GM23338 (cell line): ENCODE results near the gene TRAF2. TPM values are rescaled to one million over a fixed set of nuclear protein-coding genes. Genes with fewer than 3 reads are reported as not detected.

Source experiments
- ATAC-seq: fragments of 200-7000 bp; cut with Tn5 transposase; 3 replicates; pipeline ENCODE4 v1.9.1; 2020
- DNase-seq: peaks from one replicate; pipeline ENCODE4 v3.0.0-alpha.2; 2015; ENCODE audit warnings: low spot score
- H2AFZ ChIP-seq: fragments of 200-600 bp; sonication (generic); 2 replicates; pipeline ENCODE4 v1.8.0; 2016; ENCODE audit warnings: antibody characterized with exemption, mild to moderate bottlenecking, moderate library complexity
- H3F3A ChIP-seq: fragments of 200-600 bp; sonication (generic); replicated peaks from 2 replicates; pipeline ENCODE4 v1.8.0; 2017; ENCODE audit warnings: antibody characterized with exemption, mixed run types, low read depth
- H3K27ac ChIP-seq: fragments of 200-600 bp; sonication (generic); 2 replicates; pipeline ENCODE4 v1.6.1; 2016; ENCODE audit warnings: low read depth
- H3K27me3 ChIP-seq: fragments of 200-600 bp; sonication (generic); 2 replicates; pipeline ENCODE4 v1.8.0; 2016; ENCODE audit warnings: mild to moderate bottlenecking, mixed run types, moderate library complexity; ENCODE audit not compliant: insufficient read depth
- H3K36me3 ChIP-seq: fragments of 200-600 bp; sonication (generic); 2 replicates; pipeline ENCODE4 v1.8.0; 2016; ENCODE audit warnings: mild to moderate bottlenecking; ENCODE audit not compliant: insufficient read depth
- H3K4me1 ChIP-seq: fragments of 200-600 bp; sonication (generic); 2 replicates; pipeline ENCODE4 v1.8.0; 2016; ENCODE audit warnings: mild to moderate bottlenecking, moderate library complexity; ENCODE audit not compliant: insufficient read depth
- H3K4me2 ChIP-seq: fragments of 200-600 bp; sonication (generic); 2 replicates; pipeline ENCODE4 v1.7.1; 2017; ENCODE audit warnings: mixed run types
- H3K4me3 ChIP-seq: fragments of 200-600 bp; sonication (generic); 2 replicates; pipeline ENCODE4 v1.6.1; 2016; ENCODE audit warnings: mixed run types
- H3K79me2 ChIP-seq: fragments of 200-600 bp; sonication (generic); replicated peaks from 2 replicates; pipeline ENCODE4 v1.8.0; 2017; ENCODE audit warnings: mild to moderate bottlenecking; ENCODE audit not compliant: insufficient read depth
- H3K9me2 ChIP-seq: fragments of 200-600 bp; sonication (generic); 2 replicates; pipeline ENCODE4 v1.8.0; 2017; ENCODE audit not compliant: insufficient read depth
- H4K20me1 ChIP-seq: fragments of 200-600 bp; sonication (generic); replicated peaks from 2 replicates; pipeline ENCODE4 v1.8.0; 2017; ENCODE audit warnings: mild to moderate bottlenecking; ENCODE audit not compliant: insufficient read depth
- H3K27ac Mint-ChIP-seq: 2 replicates; pipeline ENCODE4 v1.8.0; 2020; ENCODE audit warnings: inconsistent platforms, mild to moderate bottlenecking, moderate library complexity, mixed read lengths
- H3K27me3 Mint-ChIP-seq: 3 replicates; pipeline ENCODE4 v1.8.0; 2022; ENCODE audit warnings: low read depth, mild to moderate bottlenecking, moderate library complexity, mixed read lengths, inconsistent platforms; ENCODE audit not compliant: insufficient read depth, poor library complexity
- H3K36me3 Mint-ChIP-seq: 3 replicates; pipeline ENCODE4 v1.8.0; 2021; ENCODE audit warnings: low read depth, mild to moderate bottlenecking, inconsistent platforms, moderate library complexity, mixed read lengths
- H3K4me1 Mint-ChIP-seq: 3 replicates; pipeline ENCODE4 v1.8.0; 2020; ENCODE audit warnings: mild to moderate bottlenecking, inconsistent platforms, mixed read lengths
- H3K4me3 Mint-ChIP-seq: 3 replicates; pipeline ENCODE4 v1.8.0; 2021; ENCODE audit warnings: moderate library complexity, mild to moderate bottlenecking, inconsistent platforms, mixed read lengths
- H3K9me3 Mint-ChIP-seq: 3 replicates; pipeline ENCODE4 v1.8.0; 2020; ENCODE audit warnings: moderate library complexity, mild to moderate bottlenecking, inconsistent platforms, mixed read lengths
- ETS1 ChIP-seq: IDR thresholded peaks from 2 replicates; pipeline ENCODE4 v1.6.1; 2016; ENCODE audit warnings: antibody characterized with exemption
- EZH2phosphoT487 ChIP-seq: fragments of 200-600 bp; sonication (generic); IDR thresholded peaks from one replicate; pipeline ENCODE4 v1.8.1; 2018; ENCODE audit warnings: antibody characterized with exemption; ENCODE audit not compliant: unreplicated experiment
- NANOG ChIP-seq: IDR thresholded peaks from 2 replicates; pipeline ENCODE4 v1.6.1; 2016; ENCODE audit warnings: antibody characterized with exemption, borderline replicate concordance
- POLR2AphosphoS5 ChIP-seq: IDR thresholded peaks from 2 replicates; pipeline ENCODE4 v1.6.1; 2016; ENCODE audit warnings: antibody characterized with exemption, low read depth
- STAT1 ChIP-seq: IDR thresholded peaks from one replicate; pipeline ENCODE4 v1.6.1; 2016; ENCODE audit warnings: antibody characterized with exemption; ENCODE audit not compliant: unreplicated experiment
- ZNF114 ChIP-seq: fragments of 250-450 bp; sonication (Bioruptor Pico); IDR thresholded peaks from 2 replicates; pipeline ENCODE4 v1.5.0; 2020; ENCODE audit warnings: mild to moderate bottlenecking, moderate library complexity
- ZNF331 ChIP-seq: fragments of 250-450 bp; sonication (Bioruptor Pico); IDR thresholded peaks from 2 replicates; pipeline ENCODE4 v1.5.0; 2020; ENCODE audit warnings: low read depth, mild to moderate bottlenecking, moderate library complexity
- ZNF462 ChIP-seq: fragments of 250-450 bp; sonication (Bioruptor Pico); IDR thresholded peaks from 2 replicates; pipeline ENCODE4 v1.5.0; 2020; ENCODE audit warnings: mild to moderate bottlenecking, moderate library complexity
- polyA plus RNA-seq: library from polyadenylated mRNA; unstranded; fragments of >200 nt; fragmentation: Nextera tagmentation; extraction: Ambion mirVana; gene quantifications from 2 replicates; pipeline ENCODE4 v1.2.1, GENCODE V29; 2016
- total RNA-seq: library from RNA; depleted of rRNA; stranded (reverse); fragments of >200 nt; shearing (Covaris generic); gene quantifications from 2 replicates; pipeline ENCODE4 v1.2.3, GENCODE V29; 2014

The TRAF2 gene
- total and polyA plus RNA-seq, 2 experiments from 2014 or later = 25.4 to 39.9 TPM

DNA sequence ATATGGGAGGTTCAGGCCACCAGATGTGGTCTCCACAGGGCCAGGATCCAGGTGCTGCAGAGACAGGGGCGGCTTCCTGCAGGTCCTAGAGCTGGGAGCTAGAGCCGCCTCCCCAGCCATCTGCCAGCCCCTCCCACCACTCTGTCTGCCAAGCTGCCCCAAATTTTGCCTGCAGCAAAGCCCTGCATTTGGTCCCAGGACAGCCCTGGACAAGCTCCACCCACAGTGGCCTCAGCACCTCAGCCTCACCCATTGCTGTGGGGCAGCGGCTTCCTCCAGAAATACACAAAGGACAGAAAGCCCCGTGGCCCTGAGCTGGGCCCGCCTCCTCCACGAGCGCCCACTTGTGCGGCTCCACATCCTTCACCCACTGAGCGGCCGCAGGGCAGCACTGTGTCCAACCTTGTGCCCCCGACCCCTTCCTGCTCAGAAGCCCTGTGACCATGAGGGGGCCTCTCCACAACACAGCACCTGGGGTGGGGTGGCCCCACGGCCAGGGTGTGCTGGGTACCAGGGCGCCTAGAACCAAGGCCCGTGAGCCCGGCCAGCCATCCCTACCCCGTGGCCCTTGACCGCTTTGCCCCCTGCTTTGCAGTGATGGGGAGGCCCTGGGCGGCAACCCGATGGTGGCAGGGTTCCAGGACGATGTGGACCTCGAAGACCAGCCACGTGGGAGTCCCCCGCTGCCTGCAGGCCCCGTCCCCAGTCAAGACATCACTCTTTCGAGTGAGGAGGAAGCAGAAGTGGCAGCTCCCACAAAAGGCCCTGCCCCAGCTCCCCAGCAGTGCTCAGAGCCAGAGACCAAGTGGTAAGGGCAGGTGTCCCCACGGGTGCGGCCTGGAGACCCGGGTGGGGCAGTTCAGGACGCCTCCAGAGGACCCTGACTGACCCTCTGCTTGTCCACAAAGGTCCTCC is 47.7 kb upstream of the TRAF2 start:
- no peaks in the 10 kb centered on the region for H3K79me2 ChIP-seq
- Mint-ChIP-seq H3K4me1 (peaks cover 25% of the 10 kb centered on the region), H3K27me3 (peaks cover 41% of the 10 kb centered on the region), H3K9me3 (no peaks in the 10 kb centered on the region; the same call in 1 of the 3 replicates), H3K27ac (no peak overlapping the region), H3K4me3 (no peak overlapping the region), H3K36me3 (peaks cover 18% of the 10 kb centered on the region)
- H3F3A ChIP-seq = no peaks in the 10 kb centered on the region
- DNase-seq (no peak), ATAC-seq (no peak)
- no peak overlapping the region for H3K27ac ChIP-seq
- no peak overlapping the region for H3K4me2 ChIP-seq
- no peaks in the 10 kb centered on the region for H3K36me3 ChIP-seq
- H3K27me3 ChIP-seq = no peaks in the 10 kb centered on the region
- H3K4me1 ChIP-seq = peaks cover 15% of the 10 kb centered on the region; the same call in 1 of the 2 replicates
- H2AFZ ChIP-seq = no peak overlapping the region
- TF ChIP-seq NANOG = no peak
- TF ChIP-seq ZNF114 = no peak
- no peak for TF ChIP-seq ZNF331
- TF ChIP-seq EZH2phosphoT487 = no peak
- no peak for TF ChIP-seq ETS1
- TF ChIP-seq STAT1 = no peak
- no peak for TF ChIP-seq ZNF462 (CRISPR knock-in tag)
- no peak for TF ChIP-seq POLR2AphosphoS5
- H3K9me2 ChIP-seq = no peaks in the 10 kb centered on the region
- no peak overlapping the region for H3K4me3 ChIP-seq
- H4K20me1 ChIP-seq = 0 out of 2 replicates have a peak, but pooled peaks cover 6% of the 10 kb centered on the region
